Heart right ventricle (tissue), 16 donors: ENCODE data around the gene AKT3. TPM values are rescaled to one million over a fixed set of nuclear protein-coding genes. Genes with fewer than 3 reads are reported as not detected.
A peak's percentile ranks its signal among the peaks of the same experiment; 100 is the strongest.

Experiments
- ATAC-seq, 8 donors: fragments of 200-7000 bp; cut with Tn5 transposase; one replicate each; pipeline ENCODE4 v1.9.1; 2020; ENCODE audit warnings: mild to moderate bottlenecking in 8 of 8, moderate library complexity in 8 of 8, moderate number of reproducible peaks in 1 of 8
- DNase-seq, 2 donors: peaks; one replicate each; pipeline ENCODE4 v3.0.0-alpha.2; 2020
- H3K27ac ChIP-seq, 10 donors: fragments of 200-600 bp; sonication (generic) in 2 of 10; one replicate each; pipeline versions ENCODE4 v1.5.0 to v1.8.0; 2020 to 2022; ENCODE audit warnings: mild to moderate bottlenecking in 3 of 10
- H3K27me3 ChIP-seq, 7 donors: fragments of 200-600 bp; one replicate each; pipeline ENCODE4 v1.8.0; 2021 to 2022; ENCODE audit warnings: mild to moderate bottlenecking in 2 of 7
- H3K36me3 ChIP-seq, 9 donors: fragments of 200-600 bp; sonication (generic) in 1 of 9; one replicate each; pipeline versions ENCODE4 v1.5.0 to v1.8.0; 2020 to 2022; ENCODE audit warnings: mild to moderate bottlenecking in 2 of 9
- H3K4me1 ChIP-seq, 9 donors: fragments of 200-600 bp; sonication (generic) in 1 of 9; one replicate each; pipeline versions ENCODE4 v1.5.0 to v1.8.0; 2020 to 2022; ENCODE audit warnings: mild to moderate bottlenecking in 4 of 9
- H3K4me3 ChIP-seq, 10 donors: fragments of 200-600 bp; sonication (generic) in 2 of 10; one replicate each; pipeline versions ENCODE4 v1.5.0 to v1.8.0; 2020 to 2022; ENCODE audit warnings: mild to moderate bottlenecking in 7 of 10, moderate library complexity in 2 of 10
- H3K9me3 ChIP-seq, 11 donors: fragments of 200-600 bp in 10 of 11; sonication (generic) in 2 of 11; one replicate each; pipeline versions ENCODE4 v1.5.0 to v1.8.0; 2013 to 2022; ENCODE audit warnings: mild to moderate bottlenecking in 2 of 11, control low read depth in 1 of 11, moderate library complexity in 1 of 11
- WGBS, 2 donors: extraction: QIAGEN DNeasy Blood & Tissue Kit; methylation state at CpG; one replicate each; pipeline ENCODE4 v1.1.7; 2013; ENCODE audit warnings: inconsistent platforms in 1 of 2; 5-methylcytosine and 5-hydroxymethylcytosine counted together
- intact Hi-C, 10 donors: fragments of 100-400 bp; cut with DNase I; formaldehyde crosslinking; loops; one replicate each; pipeline versions ENCODE4 v1.11.1 to v1.14.2; 2022
- polyA plus RNA-seq, 2 donors: library from polyadenylated mRNA; stranded (reverse); fragments of 200-250 nt; gene quantifications; one replicate each; pipeline ENCODE4 v1.2.3, GENCODE V29; 2013
- total RNA-seq, 10 donors: library from RNA; stranded (reverse); fragmentation: NEBNext Ultra II Directional in 3 of 10; extraction: Animal tissue kit (Norgen Biotek cat#: 25700) in 3 of 10; gene quantifications; one replicate each; pipeline versions ENCODE4 v1.2.1 to v1.2.4, GENCODE V29; 2021 to 2023
- TF ChIP-seq, protein P1 (sequence below), 9 donors: fragments of 200-600 bp; sonication (generic) in 2 of 9; IDR thresholded peaks; one replicate each; pipeline versions ENCODE4 v1.5.0 to v1.8.0; 2021 to 2022; ENCODE audit warnings: antibody characterized with exemption in 9 of 9, mild to moderate bottlenecking in 5 of 9, moderate library complexity in 1 of 9
- donor health status: Arrhythmogenic right ventricular cardiomyopathy.
- donor health status: ischemic (EF 13 %, LVEDD 7.1; RV severe dilation, severe dysfunction).
- donor health status: healthy with polysubstance abuse.
- donor health status: DM: no; HTN: yes; CAD: no.
- donor health status: DM: no; HTN: no; CAD: no.
- donor health status: ischemic (EF 25% LVEDD 6.9; RV normal size, moderate dysfunction).
- donor health status: ischemic (EF 25% LVEDD 5.7; RV mildly dilated, moderate dysfunction).
- donor health status: healthy.
- donor health status: DM: yes; HTN: yes; CAD: no.
- donor health status: Ischemic cardiomyopathy.
- donor health status: ischemic (EF 35%, LVEDD 5.7; RV mildly dilated, moderate dysfunction).
- donor health status: nonischemic (EF 11% LVEDD 7.7; RV severe dilation, severe dysfunction).
- donor health status: DM: yes; HTN: yes; CAD: no.
- donor health status: PGD.
- donor health status: ischemic (EF 29% LVEDD 5.4; RV normal size, mild dysfunction).
- donor health status: nonischemic (EF 23%, LVEDD 6.1; RV moderate dilation, normal function).

The AKT3 gene
- total and polyA plus RNA-seq, 12 donors = 6.5 to 27.6 (median 17.7) TPM

DNA sequence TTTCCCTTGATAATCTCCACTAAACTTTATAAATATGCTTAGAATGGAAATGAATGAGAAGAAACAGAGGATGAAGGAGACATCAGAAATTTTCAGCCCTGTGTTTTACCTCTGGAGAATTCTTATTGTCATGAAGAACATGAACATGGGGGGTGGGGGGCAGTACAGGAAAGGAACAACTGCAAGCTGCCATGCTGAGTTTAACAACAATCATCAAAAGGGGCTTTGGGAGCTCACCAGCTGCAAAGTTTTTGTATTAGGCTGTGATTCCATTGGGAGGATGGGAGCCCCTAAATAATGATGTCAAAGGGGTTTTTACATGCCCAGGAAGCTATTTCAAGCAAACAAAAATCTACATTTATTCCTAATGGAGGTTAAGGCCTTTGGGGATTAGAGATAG is 103.3 kb downstream of the AKT3 start:
- Histone ChIP-seq H3K36me3 (no peaks in the 10 kb centered on the region), H3K27me3 (no peaks in the 10 kb centered on the region), H3K4me1 (peaks cover 0 to 15% (median 5%) of the 10 kb centered on the region in 9 donors), H3K27ac (no peak overlapping the region), H3K4me3 (no peak overlapping the region), H3K9me3 (no peaks in the 10 kb centered on the region)
- no peak for ATAC-seq
- TF ChIP-seq, protein P1, sequence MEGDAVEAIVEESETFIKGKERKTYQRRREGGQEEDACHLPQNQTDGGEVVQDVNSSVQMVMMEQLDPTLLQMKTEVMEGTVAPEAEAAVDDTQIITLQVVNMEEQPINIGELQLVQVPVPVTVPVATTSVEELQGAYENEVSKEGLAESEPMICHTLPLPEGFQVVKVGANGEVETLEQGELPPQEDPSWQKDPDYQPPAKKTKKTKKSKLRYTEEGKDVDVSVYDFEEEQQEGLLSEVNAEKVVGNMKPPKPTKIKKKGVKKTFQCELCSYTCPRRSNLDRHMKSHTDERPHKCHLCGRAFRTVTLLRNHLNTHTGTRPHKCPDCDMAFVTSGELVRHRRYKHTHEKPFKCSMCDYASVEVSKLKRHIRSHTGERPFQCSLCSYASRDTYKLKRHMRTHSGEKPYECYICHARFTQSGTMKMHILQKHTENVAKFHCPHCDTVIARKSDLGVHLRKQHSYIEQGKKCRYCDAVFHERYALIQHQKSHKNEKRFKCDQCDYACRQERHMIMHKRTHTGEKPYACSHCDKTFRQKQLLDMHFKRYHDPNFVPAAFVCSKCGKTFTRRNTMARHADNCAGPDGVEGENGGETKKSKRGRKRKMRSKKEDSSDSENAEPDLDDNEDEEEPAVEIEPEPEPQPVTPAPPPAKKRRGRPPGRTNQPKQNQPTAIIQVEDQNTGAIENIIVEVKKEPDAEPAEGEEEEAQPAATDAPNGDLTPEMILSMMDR (IDR thresholded peaks at IDR 0.05) = no peak
- DNase-seq = no peak
- intact Hi-C loops = loop anchor here in 7 of 10 donors (5.0 to 10.0 kb wide), 4 partner anchors 34 to 528 kb away; no protein-coding TSS in a partner anchor

DNA sequence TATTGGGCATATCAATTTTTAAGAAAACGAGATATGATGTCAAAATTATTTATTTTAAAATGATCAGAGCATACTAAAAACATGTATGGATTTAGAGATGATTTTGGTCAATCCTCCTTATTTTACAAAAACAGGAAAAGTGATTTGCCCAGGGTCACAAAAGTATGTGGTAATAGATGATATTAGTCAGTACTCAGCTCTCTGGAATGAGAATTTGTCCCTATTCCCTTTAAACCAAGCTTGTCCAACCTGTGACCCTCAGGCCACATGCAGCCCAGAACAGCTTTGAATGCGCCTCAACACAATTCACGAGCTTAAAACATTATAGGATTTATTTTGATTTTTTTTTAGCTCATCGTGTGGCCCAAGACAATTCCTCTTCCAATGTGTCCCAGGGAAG is 104.7 kb downstream of the AKT3 start:
- Histone ChIP-seq H3K27ac (no peak overlapping the region), H3K9me3 (no peaks in the 10 kb centered on the region), H3K27me3 (no peaks in the 10 kb centered on the region), H3K4me1 (peaks cover 0 to 17% (median 3%) of the 10 kb centered on the region in 9 donors), H3K36me3 (no peaks in the 10 kb centered on the region), H3K4me3 (no peak overlapping the region)
- 91 to 92% methylated on average over 4 of the region's 4 CpGs for WGBS, 2 donors
- intact Hi-C loops = loop anchor here in 7 of 10 donors (5.0 to 10.0 kb wide), 4 partner anchors 33 to 529 kb away; no protein-coding TSS in a partner anchor
- DNase-seq (no peak), ATAC-seq (no peak)
- TF ChIP-seq, protein P1 (IDR thresholded peaks at IDR 0.05) = no peak

DNA sequence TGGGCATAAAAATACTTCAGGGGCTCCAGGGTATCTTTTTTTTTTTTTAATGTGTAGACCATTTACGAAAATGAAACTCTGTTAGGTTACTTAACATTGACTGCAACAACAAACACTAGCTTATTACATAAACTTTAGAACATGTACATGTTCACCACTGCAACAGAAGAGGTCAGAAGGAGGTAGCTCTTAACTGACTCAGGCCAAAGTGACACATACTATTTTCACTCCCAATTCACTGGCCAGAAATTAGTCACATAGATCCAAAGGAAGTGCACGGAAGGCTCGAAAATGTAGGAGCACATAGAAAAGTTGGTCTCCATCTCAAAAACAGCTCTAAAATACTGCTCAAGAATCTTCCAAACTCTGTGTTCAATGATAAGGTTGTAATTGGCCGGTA is 107.2 kb downstream of the AKT3 start:
- TF ChIP-seq, protein P1 (IDR thresholded peaks at IDR 0.05) = no peak
- no peak for DNase-seq
- H3K36me3 ChIP-seq = no peaks in the 10 kb centered on the region
- intact Hi-C loops = loop anchor here in 2 of 10 donors (2.0 to 10.0 kb wide), 2 partner anchors 30 to 532 kb away; no protein-coding TSS in a partner anchor
- H3K4me3 ChIP-seq = no peak overlapping the region
- H3K27ac ChIP-seq = peak overlapping the region in 1 of 10 donors; percentile 41
- peaks cover 0 to 28% (median 11%) of the 10 kb centered on the region in 9 donors for H3K4me1 ChIP-seq
- no peaks in the 10 kb centered on the region for H3K27me3 ChIP-seq
- whole genome bisulfite sequencing, 2 donors = 75 to 83% methylated on average over 4 of the region's 4 CpGs
- ATAC-seq = peak in 4 of 8 donors; percentile 25 to 76 (median 46)
- no peaks in the 10 kb centered on the region for H3K9me3 ChIP-seq

DNA sequence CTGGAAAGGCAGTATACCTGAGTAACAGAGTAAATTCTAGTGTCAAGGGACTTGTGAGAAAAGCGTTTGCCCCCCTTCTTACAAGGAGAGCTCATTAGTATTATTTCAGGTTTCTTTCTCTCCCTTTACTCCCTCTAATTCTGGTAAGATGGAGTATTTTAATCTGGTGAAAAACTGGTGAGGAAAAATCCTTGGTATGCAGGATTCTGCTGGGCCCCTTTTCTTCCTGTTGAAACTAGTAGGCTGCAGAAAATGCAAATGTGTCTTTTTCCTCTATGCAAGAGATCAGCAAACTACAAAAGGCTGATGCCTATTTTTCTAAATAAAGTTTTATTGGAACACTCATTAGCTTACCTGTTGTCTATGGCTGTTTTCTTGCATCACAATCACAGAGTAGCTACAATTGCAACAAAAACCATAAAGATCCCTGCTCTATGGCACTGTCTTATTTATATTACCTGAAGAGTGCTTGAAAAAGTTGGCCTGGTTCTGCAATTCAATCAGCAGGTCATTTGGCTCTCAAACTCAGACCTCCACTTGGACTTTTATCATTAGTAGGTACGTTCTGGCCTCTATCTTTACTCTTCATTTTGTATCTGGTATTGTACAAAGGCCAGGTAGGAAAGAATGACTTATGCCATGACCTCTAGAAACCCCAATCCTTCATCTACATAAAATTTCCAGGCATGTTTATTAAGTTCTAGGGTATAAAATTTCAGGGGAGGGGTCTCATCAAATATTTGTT is 109.6 kb downstream of the AKT3 start:
- Histone ChIP-seq H3K27ac (no peak overlapping the region), H3K27me3 (no peaks in the 10 kb centered on the region), H3K9me3 (no peaks in the 10 kb centered on the region), H3K36me3 (no peaks in the 10 kb centered on the region), H3K4me1 (peaks cover 0 to 34% (median 11%) of the 10 kb centered on the region in 9 donors), H3K4me3 (no peak overlapping the region)
- 72 to 79% methylated on average over 2 of the region's 2 CpGs for WGBS, 2 donors
- DNase-seq (no peak), ATAC-seq (no peak)
- TF ChIP-seq, protein P1 (IDR thresholded peaks at IDR 0.05) = no peak
- intact Hi-C loops = loop anchor here in 1 of 10 donors (10.0 kb wide), 1 partner anchor 534 kb away; no protein-coding TSS in a partner anchor
